IMR-90 (cell line): Measurements from ENCODE around the gene TBL3. TPM values are rescaled to one million over a fixed set of nuclear protein-coding genes. Genes with fewer than 3 reads are reported as not detected.

Source experiments
- ATAC-seq: fragments of 200-7000 bp; cut with Tn5 transposase; 2 replicates; pipeline ENCODE4 v1.9.1; 2020; ENCODE audit warnings: low read depth, mild to moderate bottlenecking, moderate library complexity
- BruUV-seq: library from RNA; stranded (reverse); fragments of 400-500 nt; replicated peaks from 2 replicates; lab custom pipeline; 2021; lab: Mats Ljungman, UMichigan
- CTCF ChIA-PET: fragments of 300-600 bp; formaldehyde crosslinking; extraction: SDS; loops from one replicate; lab custom pipeline; 2021; ENCODE audit warnings: antibody characterized with exemption; lab: Yijun Ruan, JAX
- POLR2A ChIA-PET: fragments of 300-600 bp; sonication (Branson Sonifier 250); formaldehyde crosslinking; loops from one replicate; lab custom pipeline; 2022; ENCODE audit warnings: antibody characterized with exemption; ENCODE audit not compliant: unreplicated experiment; lab: Charles Lee
- DNase-seq: peaks from one replicate; pipeline ENCODE4 v3.0.0; 2013
- H2AFZ ChIP-seq: replicated peaks from 2 replicates; pipeline ENCODE3; 2013; ENCODE audit warnings: low read length, mild to moderate bottlenecking; ENCODE audit not compliant: poor library complexity
- H2AK5ac ChIP-seq: 2 replicates; pipeline ENCODE4 v1.6.1; 2013; ENCODE audit warnings: low read depth, low read length, inconsistent platforms
- H2AK9ac ChIP-seq: replicated peaks from 2 replicates; pipeline ENCODE3; 2013; ENCODE audit warnings: mild to moderate bottlenecking, low read depth, low read length, moderate library complexity; ENCODE audit not compliant: poor library complexity
- H2BK120ac ChIP-seq: 2 replicates; pipeline ENCODE4 v1.6.1; 2013; ENCODE audit warnings: low read depth, low read length, inconsistent platforms
- H2BK15ac ChIP-seq: 3 replicates; pipeline ENCODE4 v1.6.1; 2013; ENCODE audit warnings: low read depth, low read length, inconsistent platforms
- H2BK20ac ChIP-seq: 2 replicates; pipeline ENCODE4 v1.6.1; 2013; ENCODE audit warnings: low read depth, mild to moderate bottlenecking, inconsistent platforms, low read length, moderate library complexity
- H2BK5ac ChIP-seq: 2 replicates; pipeline ENCODE4 v1.6.1; 2013; ENCODE audit warnings: mild to moderate bottlenecking, low read depth, low read length, inconsistent platforms; ENCODE audit not compliant: poor library complexity, severe bottlenecking
- H3K14ac ChIP-seq: replicated peaks from 2 replicates; pipeline ENCODE4 v1.6.1; 2013; ENCODE audit warnings: low read depth, low read length, inconsistent platforms
- H3K18ac ChIP-seq: 2 replicates; pipeline ENCODE4 v1.6.1; 2013; ENCODE audit warnings: low read depth, low read length, control low read depth
- H3K23ac ChIP-seq: 2 replicates; pipeline ENCODE4 v1.6.1; 2013; ENCODE audit warnings: low read depth, low read length, inconsistent platforms
- H3K27ac ChIP-seq: 2 replicates; pipeline ENCODE4 v1.5.1; 2013; ENCODE audit warnings: mild to moderate bottlenecking, control low read depth, low read length; ENCODE audit not compliant: insufficient read depth
- H3K27me3 ChIP-seq: 2 replicates; pipeline ENCODE4 v1.6.1; 2013; ENCODE audit warnings: low read length; ENCODE audit not compliant: control insufficient read depth, insufficient read depth
- H3K36me3 ChIP-seq: 2 replicates; pipeline ENCODE4 v1.6.1; 2013; ENCODE audit warnings: low read length, mixed read lengths; ENCODE audit not compliant: control insufficient read depth, insufficient read depth
- H3K4ac ChIP-seq: 2 replicates; pipeline ENCODE4 v1.6.1; 2013; ENCODE audit warnings: low read depth, low read length, inconsistent platforms
- H3K4me1 ChIP-seq: 2 replicates; pipeline ENCODE4 v1.6.1; 2013; ENCODE audit warnings: low read length, mixed read lengths; ENCODE audit not compliant: control insufficient read depth, insufficient read depth
- H3K4me2 ChIP-seq: 2 replicates; pipeline ENCODE4 v1.6.1; 2013; ENCODE audit warnings: low read depth, mild to moderate bottlenecking, control low read depth, low read length, moderate library complexity
- H3K4me3 ChIP-seq: 2 replicates; pipeline ENCODE4 v1.5.1; 2013; ENCODE audit warnings: low read depth, mild to moderate bottlenecking, control low read depth, low read length, moderate library complexity; ENCODE audit not compliant: insufficient read depth
- H3K56ac ChIP-seq: 2 replicates; pipeline ENCODE4 v1.6.1; 2013; ENCODE audit warnings: low read length, inconsistent platforms; ENCODE audit not compliant: insufficient read depth; ENCODE audit errors: extremely low read depth
- H3K79me1 ChIP-seq, 2 experiments: 2 replicates each; pipeline ENCODE4 v1.6.1; 2013; ENCODE audit warnings: low read length in 2 of 2, inconsistent platforms in 1 of 2, low read depth in 1 of 2
- H3K9ac ChIP-seq: 2 replicates; pipeline ENCODE4 v1.6.1; 2013; ENCODE audit warnings: low read depth, low read length, control low read depth
- H3K9me1 ChIP-seq: 2 replicates; pipeline ENCODE4 v1.6.1; 2013; ENCODE audit warnings: low read length, inconsistent platforms; ENCODE audit not compliant: insufficient read depth
- H3K9me3 ChIP-seq: 2 replicates; pipeline ENCODE4 v1.6.1; 2013; ENCODE audit warnings: low read length; ENCODE audit not compliant: control insufficient read depth, insufficient read depth
- H4K20me1 ChIP-seq: 2 replicates; pipeline ENCODE4 v1.6.1; 2013; ENCODE audit warnings: low read length, inconsistent platforms; ENCODE audit not compliant: insufficient read depth
- H4K5ac ChIP-seq: 2 replicates; pipeline ENCODE4 v1.6.1; 2013; ENCODE audit warnings: mild to moderate bottlenecking, low read depth, low read length, control low read depth
- H4K8ac ChIP-seq, 2 experiments: 2 replicates each; pipeline ENCODE4 v1.6.1; 2013; ENCODE audit warnings: low read depth in 2 of 2, low read length in 2 of 2, control low read depth in 1 of 2, inconsistent platforms in 1 of 2
- H4K91ac ChIP-seq: 2 replicates; pipeline ENCODE4 v1.6.1; 2013; ENCODE audit warnings: low read depth, low read length, inconsistent platforms; ENCODE audit not compliant: insufficient read depth
- BHLHE40 ChIP-seq: fragments of 150-350 bp; IDR thresholded peaks from 2 replicates; pipeline ENCODE4 v1.6.1; 2016; ENCODE audit warnings: mild to moderate bottlenecking, low read depth, low read length
- CEBPB ChIP-seq: IDR thresholded peaks from 2 replicates; pipeline ENCODE4 v1.6.1; 2012; ENCODE audit warnings: low read depth, low read length, improper control_type of control experiment
- CHD1 ChIP-seq: IDR thresholded peaks from 2 replicates; pipeline ENCODE4 v1.6.1; 2012; ENCODE audit warnings: low read depth, low read length, improper control_type of control experiment
- FOS ChIP-seq: fragments of 150-350 bp; IDR thresholded peaks from 2 replicates; pipeline ENCODE4 v1.6.1; 2016; ENCODE audit warnings: low read depth, low read length
- MAFK ChIP-seq: IDR thresholded peaks from 2 replicates; pipeline ENCODE4 v1.6.1; 2012; ENCODE audit warnings: low read depth, low read length, improper control_type of control experiment
- MAZ ChIP-seq: IDR thresholded peaks from 2 replicates; pipeline ENCODE4 v1.6.1; 2012; ENCODE audit warnings: low read depth, mild to moderate bottlenecking, low read length, improper control_type of control experiment, moderate library complexity, borderline replicate concordance
- MXI1 ChIP-seq: IDR thresholded peaks from 2 replicates; pipeline ENCODE4 v1.6.1; 2012; ENCODE audit warnings: low read depth, mild to moderate bottlenecking, low read length, moderate library complexity, borderline replicate concordance
- NFE2L2 ChIP-seq: fragments of 150-350 bp; IDR thresholded peaks from 2 replicates; pipeline ENCODE4 v1.6.1; 2016; ENCODE audit warnings: low read depth, mild to moderate bottlenecking, low read length
- POLR2A ChIP-seq: IDR thresholded peaks from 2 replicates; pipeline ENCODE4 v1.6.1; 2012; ENCODE audit warnings: mild to moderate bottlenecking, low read depth, low read length
- RAD21 ChIP-seq: IDR thresholded peaks from 2 replicates; pipeline ENCODE4 v1.6.1; 2012; ENCODE audit warnings: low read length, improper control_type of control experiment
- RCOR1 ChIP-seq: IDR thresholded peaks from 2 replicates; pipeline ENCODE4 v1.6.1; 2012; ENCODE audit warnings: mild to moderate bottlenecking, low read length, improper control_type of control experiment; ENCODE audit not compliant: insufficient replicate concordance
- RFX5 ChIP-seq: IDR thresholded peaks from 2 replicates; pipeline ENCODE4 v1.8.0; 2012; ENCODE audit warnings: low read depth, mild to moderate bottlenecking, low read length, moderate library complexity
- SMC3 ChIP-seq: fragments of 150-350 bp; IDR thresholded peaks from 2 replicates; pipeline ENCODE4 v1.6.1; 2016; ENCODE audit warnings: low read depth, mild to moderate bottlenecking, antibody characterized with exemption, low read length, moderate library complexity
- WGBS, 2 experiments: methylation state at CpG; one replicate each; pipeline versions ENCODE4 v1.1.5 to v1.1.7; 2013; ENCODE audit warnings: missing lambda C conversion rate in 2 of 2; ENCODE audit not compliant: insufficient read length in 1 of 2; ENCODE audit errors: extremely low coverage in 2 of 2; 5-methylcytosine and 5-hydroxymethylcytosine counted together
- dilution Hi-C: fragments of 300-500 bp; cut with HindIII; formaldehyde crosslinking; loops from one replicate; pipeline ENCODE4 v1.14.3; 2018; ENCODE audit warnings: low sequenced_read_pairs; ENCODE audit not compliant: unreplicated experiment
- in situ Hi-C: fragments of 300-500 bp; cut with MboI; formaldehyde crosslinking; loops from 3 replicates; pipeline ENCODE4 v1.14.3; 2019; ENCODE audit warnings: low sequenced_read_pairs, inconsistent platforms, mixed read lengths
- intact Hi-C: fragments of 100-400 bp; cut with micrococcal nuclease; formaldehyde crosslinking; loops from 2 replicates; pipeline ENCODE4 v1.10.0; 2022
- polyA plus RNA-seq, 3 experiments: library from polyadenylated mRNA; depleted of rRNA; stranded (reverse); fragments of >200 nt; gene quantifications; 2 replicates each; pipeline ENCODE4 v1.2.3, GENCODE V29; 2012; ENCODE audit warnings: low replicate concordance in 1 of 3
- total RNA-seq: library from RNA; depleted of rRNA; stranded (reverse); fragments of >200 nt; gene quantifications from 2 replicates; pipeline ENCODE4 v1.2.3, GENCODE V29; 2012
- TF ChIP-seq, protein P1 (sequence below): fragments of 150-350 bp; IDR thresholded peaks from 2 replicates; pipeline ENCODE4 v1.6.1; 2017; ENCODE audit warnings: mild to moderate bottlenecking, antibody characterized with exemption, low read length, low read depth
- TF ChIP-seq, protein P2 (sequence below): conservative IDR thresholded peaks from 2 replicates; pipeline ENCODE4 v1.5.1; 2012; ENCODE audit warnings: mild to moderate bottlenecking, low read depth, low read length, improper control_type of control experiment
- TF ChIP-seq, protein P3 (sequence below): fragments of 150-350 bp; IDR thresholded peaks from 2 replicates; pipeline ENCODE4 v1.6.1; 2016; ENCODE audit warnings: low read depth, mild to moderate bottlenecking, low read length, moderate library complexity, borderline replicate concordance

TBL3 gene
- total and polyA plus RNA-seq, 2 of the 4 experiments (the other 2 are of a cell fraction), result 38.5 to 60.8 TPM

- no TSS peak for BruUV-seq
- no peak overlapping the region for H4K5ac ChIP-seq
- H2BK5ac ChIP-seq, result peak overlapping the region; percentile 62
- DNase-seq, result no peak
- H3K23ac ChIP-seq, result peak overlapping the region; percentile 94
- intact Hi-C loops (no loop called here), dilution Hi-C loops (no loop called here), in situ Hi-C loops (no loop called here)
- no peak overlapping the region for H3K56ac ChIP-seq
- peak overlapping the region; percentile 37; the same call in 1 of the 2 replicates for H2BK120ac ChIP-seq
- peak overlapping the region; percentile 2; the same call in 1 of the 2 replicates for H4K91ac ChIP-seq
- H3K4me2 ChIP-seq, result peak overlapping the region; percentile 96
- no peaks in the 10 kb centered on the region for H3K9me3 ChIP-seq
- peaks cover 8 to 56% of the 10 kb centered on the region in 2 experiments for H3K79me1 ChIP-seq
- peak overlapping the region; percentile 75 for H2AFZ ChIP-seq
- peaks cover 9% of the 10 kb centered on the region for H3K9me1 ChIP-seq
- peak overlapping the region; percentile 70 for H3K4me3 ChIP-seq
- H2BK20ac ChIP-seq, result 0 out of 2 replicates have a peak overlapping the region, but pooled peaks have one; percentile 14
- peaks cover 19% of the 10 kb centered on the region for H3K36me3 ChIP-seq
- H3K14ac ChIP-seq, result peak overlapping the region; percentile 97
- H3K9ac ChIP-seq, result peak overlapping the region; percentile 80
- ChIA-PET POLR2A (no interaction called here), CTCF (interaction anchor here (1.3 kb wide), 1 partner anchor 24 kb away, joined by 5 read pairs; no protein-coding TSS in a partner anchor)
- peak overlapping the region in 1 of 2 experiments; percentile 20; a peak in 1 of 4 replicates for H4K8ac ChIP-seq
- H3K4me1 ChIP-seq, result peaks cover 28% of the 10 kb centered on the region
- TF ChIP-seq CEBPB, result no peak
- TF ChIP-seq CHD1, result no peak
- TF ChIP-seq, protein P1, sequence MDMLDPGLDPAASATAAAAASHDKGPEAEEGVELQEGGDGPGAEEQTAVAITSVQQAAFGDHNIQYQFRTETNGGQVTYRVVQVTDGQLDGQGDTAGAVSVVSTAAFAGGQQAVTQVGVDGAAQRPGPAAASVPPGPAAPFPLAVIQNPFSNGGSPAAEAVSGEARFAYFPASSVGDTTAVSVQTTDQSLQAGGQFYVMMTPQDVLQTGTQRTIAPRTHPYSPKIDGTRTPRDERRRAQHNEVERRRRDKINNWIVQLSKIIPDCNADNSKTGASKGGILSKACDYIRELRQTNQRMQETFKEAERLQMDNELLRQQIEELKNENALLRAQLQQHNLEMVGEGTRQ, result no peak
- TF ChIP-seq NFE2L2, result no peak
- TF ChIP-seq MXI1, result no peak
- no peak for TF ChIP-seq MAZ
- no peak for TF ChIP-seq RFX5
- TF ChIP-seq, protein P2, sequence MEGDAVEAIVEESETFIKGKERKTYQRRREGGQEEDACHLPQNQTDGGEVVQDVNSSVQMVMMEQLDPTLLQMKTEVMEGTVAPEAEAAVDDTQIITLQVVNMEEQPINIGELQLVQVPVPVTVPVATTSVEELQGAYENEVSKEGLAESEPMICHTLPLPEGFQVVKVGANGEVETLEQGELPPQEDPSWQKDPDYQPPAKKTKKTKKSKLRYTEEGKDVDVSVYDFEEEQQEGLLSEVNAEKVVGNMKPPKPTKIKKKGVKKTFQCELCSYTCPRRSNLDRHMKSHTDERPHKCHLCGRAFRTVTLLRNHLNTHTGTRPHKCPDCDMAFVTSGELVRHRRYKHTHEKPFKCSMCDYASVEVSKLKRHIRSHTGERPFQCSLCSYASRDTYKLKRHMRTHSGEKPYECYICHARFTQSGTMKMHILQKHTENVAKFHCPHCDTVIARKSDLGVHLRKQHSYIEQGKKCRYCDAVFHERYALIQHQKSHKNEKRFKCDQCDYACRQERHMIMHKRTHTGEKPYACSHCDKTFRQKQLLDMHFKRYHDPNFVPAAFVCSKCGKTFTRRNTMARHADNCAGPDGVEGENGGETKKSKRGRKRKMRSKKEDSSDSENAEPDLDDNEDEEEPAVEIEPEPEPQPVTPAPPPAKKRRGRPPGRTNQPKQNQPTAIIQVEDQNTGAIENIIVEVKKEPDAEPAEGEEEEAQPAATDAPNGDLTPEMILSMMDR, result no peak
- TF ChIP-seq SMC3, result no peak
- no peak for TF ChIP-seq RAD21
- no peak for TF ChIP-seq BHLHE40
- TF ChIP-seq, protein P3, sequence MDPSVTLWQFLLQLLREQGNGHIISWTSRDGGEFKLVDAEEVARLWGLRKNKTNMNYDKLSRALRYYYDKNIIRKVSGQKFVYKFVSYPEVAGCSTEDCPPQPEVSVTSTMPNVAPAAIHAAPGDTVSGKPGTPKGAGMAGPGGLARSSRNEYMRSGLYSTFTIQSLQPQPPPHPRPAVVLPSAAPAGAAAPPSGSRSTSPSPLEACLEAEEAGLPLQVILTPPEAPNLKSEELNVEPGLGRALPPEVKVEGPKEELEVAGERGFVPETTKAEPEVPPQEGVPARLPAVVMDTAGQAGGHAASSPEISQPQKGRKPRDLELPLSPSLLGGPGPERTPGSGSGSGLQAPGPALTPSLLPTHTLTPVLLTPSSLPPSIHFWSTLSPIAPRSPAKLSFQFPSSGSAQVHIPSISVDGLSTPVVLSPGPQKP, result no peak
- no peak for TF ChIP-seq MAFK
- TF ChIP-seq POLR2A, result no peak
- TF ChIP-seq RCOR1, result no peak
- TF ChIP-seq FOS, result no peak
- peak overlapping the region; percentile 93 for H3K4ac ChIP-seq
- H2AK9ac ChIP-seq, result peak overlapping the region; percentile 77
- WGBS, 2 experiments, result no CpG with 5 or more reads among the region's 3 CpGs
- peaks cover 15% of the 10 kb centered on the region for H4K20me1 ChIP-seq
- peak overlapping the region; percentile 31 for H3K27ac ChIP-seq
- no peak overlapping the region for H3K18ac ChIP-seq
- H2AK5ac ChIP-seq, result peak overlapping the region; percentile 99
- ATAC-seq, result no peak
- no peak overlapping the region for H2BK15ac ChIP-seq
- H3K27me3 ChIP-seq, result no peaks in the 10 kb centered on the region
These were observed 56.3 kb downstream of the TBL3 start for GRCh38 chr16:2028146-2028545.
